HFFc6 (cell line): ENCODE measurements around the gene LRRD1. TPM values are rescaled to one million over a fixed set of nuclear protein-coding genes. Genes with fewer than 3 reads are reported as not detected.

ENCODE experiments used
- DNase-seq: peaks from one replicate; pipeline ENCODE4 v3.0.0-alpha.2; 2018
- H3K27ac Mint-ChIP-seq: 2 replicates; pipeline ENCODE4 v1.8.0; 2020; ENCODE audit warnings: mild to moderate bottlenecking, mixed read lengths
- H3K27me3 Mint-ChIP-seq: 2 replicates; pipeline ENCODE4 v1.8.0; 2021; ENCODE audit warnings: mild to moderate bottlenecking, moderate library complexity, mixed read lengths; ENCODE audit not compliant: insufficient read depth
- H3K36me3 Mint-ChIP-seq: 2 replicates; pipeline ENCODE4 v1.8.0; 2021; ENCODE audit warnings: low read depth, mixed read lengths
- H3K4me1 Mint-ChIP-seq: 2 replicates; pipeline ENCODE4 v1.8.0; 2020; ENCODE audit warnings: low read depth, mixed read lengths
- H3K4me3 Mint-ChIP-seq: 2 replicates; pipeline ENCODE4 v1.8.0; 2020; ENCODE audit warnings: mild to moderate bottlenecking, moderate library complexity, mixed read lengths
- H3K9me3 Mint-ChIP-seq: 2 replicates; pipeline ENCODE4 v1.8.0; 2020; ENCODE audit warnings: mild to moderate bottlenecking, mixed read lengths
- total RNA-seq, 6 experiments: library from RNA; stranded (reverse); fragmentation: NEBNext Ultra II Directional; extraction: Animal tissue kit (Norgen Biotek cat#: 25700); gene quantifications; 2 replicates in 1 of 6; 3 replicates in 5 of 6; pipeline ENCODE4 v1.2.3, GENCODE V29; 2021
- TF ChIP-seq, protein P1 (sequence below): fragments of 200-600 bp; sonication (generic); IDR thresholded peaks from 2 replicates; pipeline ENCODE4 v1.5.0; 2021; ENCODE audit warnings: antibody characterized with exemption, mild to moderate bottlenecking

Gene LRRD1
- total RNA-seq, 6 experiments from 2014 or later, result not detected

DNA sequence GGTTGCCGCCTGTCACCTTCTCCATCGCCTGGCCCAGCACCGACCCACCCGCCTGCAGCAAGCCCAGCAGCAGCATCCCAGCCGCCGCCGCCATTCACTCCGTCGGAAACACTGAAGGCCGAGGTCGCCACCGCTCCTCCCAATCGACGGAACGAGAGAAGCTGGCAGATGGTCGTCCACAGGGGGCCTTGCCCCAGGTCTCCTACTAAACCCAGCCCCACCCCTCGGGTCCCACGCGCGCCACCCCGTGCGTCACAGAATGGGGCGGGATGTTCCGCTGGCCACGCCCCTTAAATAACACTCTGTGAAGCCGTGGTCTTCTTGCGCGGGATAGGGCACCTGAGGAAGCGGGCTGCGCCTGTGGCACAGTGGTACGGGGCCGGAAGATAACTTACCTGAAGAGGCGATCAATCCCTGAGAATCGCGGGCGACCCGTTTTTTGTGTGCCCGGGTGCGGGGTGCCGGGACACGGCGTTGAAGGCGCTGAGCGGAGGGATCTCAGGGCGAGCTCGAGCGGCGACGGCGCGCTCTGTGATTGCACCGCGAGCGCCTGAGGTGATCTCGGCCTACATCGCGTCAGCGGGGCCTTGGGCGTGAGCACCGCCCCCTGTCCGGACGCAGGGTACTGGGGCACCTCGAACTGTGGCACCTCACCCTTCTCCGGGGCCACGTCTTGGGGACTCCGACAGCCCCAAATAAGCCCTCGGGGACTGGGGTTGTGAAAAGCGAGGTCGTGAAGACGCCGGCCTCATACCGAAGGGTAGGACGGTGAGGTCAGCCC is 44.5 kb downstream of the LRRD1 start, which contains the start of gene CYP51A1:
Gene CYP51A1 (minus strand): TSS at position 207 of the 781 bp plus-strand sequence. CDS start 113 bp downstream, at position 94.
- TF ChIP-seq, protein P1, sequence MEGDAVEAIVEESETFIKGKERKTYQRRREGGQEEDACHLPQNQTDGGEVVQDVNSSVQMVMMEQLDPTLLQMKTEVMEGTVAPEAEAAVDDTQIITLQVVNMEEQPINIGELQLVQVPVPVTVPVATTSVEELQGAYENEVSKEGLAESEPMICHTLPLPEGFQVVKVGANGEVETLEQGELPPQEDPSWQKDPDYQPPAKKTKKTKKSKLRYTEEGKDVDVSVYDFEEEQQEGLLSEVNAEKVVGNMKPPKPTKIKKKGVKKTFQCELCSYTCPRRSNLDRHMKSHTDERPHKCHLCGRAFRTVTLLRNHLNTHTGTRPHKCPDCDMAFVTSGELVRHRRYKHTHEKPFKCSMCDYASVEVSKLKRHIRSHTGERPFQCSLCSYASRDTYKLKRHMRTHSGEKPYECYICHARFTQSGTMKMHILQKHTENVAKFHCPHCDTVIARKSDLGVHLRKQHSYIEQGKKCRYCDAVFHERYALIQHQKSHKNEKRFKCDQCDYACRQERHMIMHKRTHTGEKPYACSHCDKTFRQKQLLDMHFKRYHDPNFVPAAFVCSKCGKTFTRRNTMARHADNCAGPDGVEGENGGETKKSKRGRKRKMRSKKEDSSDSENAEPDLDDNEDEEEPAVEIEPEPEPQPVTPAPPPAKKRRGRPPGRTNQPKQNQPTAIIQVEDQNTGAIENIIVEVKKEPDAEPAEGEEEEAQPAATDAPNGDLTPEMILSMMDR, result peak; percentile 32; the same call in 1 of the 2 replicates
- peak; percentile 79 for DNase-seq
- Mint-ChIP-seq H3K4me3 (peak within 1 kb of the TSS; percentile 100), H3K4me1 (peaks cover 45% of the 10 kb centered on the region), H3K36me3 (peaks cover 8% of the 10 kb centered on the region), H3K9me3 (no peaks in the 10 kb centered on the region), H3K27me3 (peaks cover 1% of the 10 kb centered on the region), H3K27ac (peak within 1 kb of the TSS; percentile 100)

DNA sequence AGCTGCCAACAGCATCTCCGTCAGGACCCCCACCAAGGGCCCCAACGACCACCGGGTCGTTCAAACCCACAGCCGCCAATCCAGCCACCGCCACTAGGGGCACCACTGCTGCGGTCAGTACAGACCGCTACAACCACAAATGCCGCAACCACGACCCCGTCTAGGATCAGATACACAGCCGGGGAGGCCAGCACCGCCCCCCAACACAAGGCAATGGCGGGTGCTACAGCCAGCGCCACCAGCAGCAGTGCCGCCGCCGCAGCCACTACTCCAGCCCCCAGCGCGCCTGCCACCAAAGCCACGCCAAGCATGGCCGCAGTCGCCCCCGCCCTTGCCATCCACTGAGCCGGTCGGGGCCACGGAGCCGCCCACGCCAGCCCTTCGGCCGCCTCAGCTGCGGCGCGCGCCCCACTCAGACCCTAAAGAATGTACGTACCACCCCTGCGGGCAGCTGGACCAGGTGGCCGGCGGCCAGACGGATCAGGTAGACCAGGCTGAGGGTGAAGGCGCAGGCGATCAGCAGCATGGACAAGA is 45.1 kb downstream of the LRRD1 start:
- peak; percentile 39 for DNase-seq
- Mint-ChIP-seq H3K4me3 (peak overlapping the region; percentile 100), H3K27ac (peak overlapping the region; percentile 100), H3K36me3 (peaks cover 8% of the 10 kb centered on the region), H3K9me3 (no peaks in the 10 kb centered on the region), H3K4me1 (peaks cover 45% of the 10 kb centered on the region), H3K27me3 (peaks cover under 1% of the 10 kb centered on the region)
- TF ChIP-seq, protein P1, result peak; percentile 91

DNA sequence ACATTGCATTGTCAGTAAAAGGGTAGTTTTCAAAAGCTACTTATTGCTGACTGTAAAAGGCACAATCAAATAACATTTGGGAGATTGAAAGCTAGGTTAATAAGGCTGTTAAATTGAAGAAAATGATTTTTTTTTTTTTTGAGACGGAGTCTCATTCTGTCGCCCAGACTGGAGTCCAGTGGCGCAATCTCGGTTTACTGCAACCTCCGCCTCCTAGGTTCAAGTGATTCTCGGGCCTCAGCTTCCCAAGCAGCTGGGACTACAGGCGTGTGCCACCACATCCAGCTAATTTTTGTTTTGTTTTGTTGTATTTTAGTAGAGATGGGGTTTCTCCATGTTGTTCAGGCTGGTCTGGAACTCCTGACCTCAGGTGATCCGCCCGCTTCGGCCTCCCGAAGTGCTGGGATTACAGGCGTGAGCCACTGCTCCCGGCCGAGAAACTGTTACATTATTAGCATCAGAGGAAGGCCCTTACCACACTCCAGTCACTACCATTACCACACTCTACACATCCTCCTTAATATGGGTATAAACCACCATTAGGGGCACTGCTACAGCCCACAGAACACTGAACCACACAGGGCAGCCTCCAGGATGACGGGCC is 45.7 kb downstream of the LRRD1 start:
- peak overlapping the region; percentile 100 for H3K27ac Mint-ChIP-seq
- TF ChIP-seq, protein P1, result no peak
- DNase-seq, result no peak
- H3K27me3 Mint-ChIP-seq, result no peaks in the 10 kb centered on the region; the same call in 1 of the 2 replicates
- H3K36me3 Mint-ChIP-seq, result peaks cover 9% of the 10 kb centered on the region
- H3K4me1 Mint-ChIP-seq, result peaks cover 45% of the 10 kb centered on the region
- peak overlapping the region; percentile 100 for H3K4me3 Mint-ChIP-seq
- no peaks in the 10 kb centered on the region for H3K9me3 Mint-ChIP-seq

DNA sequence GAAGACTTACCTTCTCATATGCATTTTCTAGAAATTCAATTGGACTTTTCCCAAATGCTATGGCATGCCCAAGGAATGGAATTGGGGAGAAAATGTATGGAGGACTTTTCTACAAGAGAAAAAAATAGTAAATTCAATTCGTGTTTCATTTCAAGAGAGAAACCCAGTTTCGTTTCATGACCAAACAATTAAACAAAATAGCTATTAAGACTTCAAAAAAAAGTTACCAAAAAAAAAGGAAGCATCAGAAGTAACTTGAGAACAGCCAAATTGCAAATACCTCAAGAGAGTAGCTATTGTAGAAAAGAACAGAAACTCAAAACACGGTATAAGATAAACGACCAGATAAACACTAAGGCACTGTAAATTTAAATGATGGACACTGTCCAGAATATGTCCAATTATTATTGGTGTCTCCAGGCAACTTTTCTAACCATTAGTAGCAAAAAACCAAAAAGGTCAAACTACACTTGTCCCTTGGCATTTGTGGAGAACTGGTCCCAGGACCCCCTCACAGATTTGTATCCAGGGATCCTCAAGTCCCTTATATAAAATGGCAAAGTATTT is 47.1 kb downstream of the LRRD1 start:
- Mint-ChIP-seq H3K4me3 (peak overlapping the region; percentile 62; the same call in 1 of the 2 replicates), H3K27ac (no peak overlapping the region), H3K4me1 (peaks cover 45% of the 10 kb centered on the region), H3K27me3 (no peaks in the 10 kb centered on the region; the same call in 1 of the 2 replicates), H3K36me3 (peaks cover 11% of the 10 kb centered on the region), H3K9me3 (no peaks in the 10 kb centered on the region)
- TF ChIP-seq, protein P1, result no peak
- no peak for DNase-seq

DNA sequence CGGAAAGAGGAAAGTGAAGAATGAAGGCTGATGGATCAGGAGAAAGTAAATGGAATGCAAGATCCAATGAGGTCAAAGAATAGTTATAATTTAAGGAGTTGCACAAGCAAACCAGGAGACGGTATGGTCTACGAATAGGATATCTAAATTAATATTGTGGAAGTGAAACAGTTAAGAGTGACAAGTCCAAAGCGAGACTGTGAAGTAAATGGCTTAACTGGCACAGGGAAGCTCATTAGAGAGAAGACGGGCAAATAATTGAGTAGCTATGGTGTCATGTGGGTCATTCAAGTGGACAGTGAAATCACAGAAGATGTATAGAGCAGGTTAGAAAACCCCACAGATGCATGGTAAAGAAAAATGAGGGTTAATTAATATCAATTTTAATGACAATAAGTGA is 47.8 kb downstream of the LRRD1 start:
- TF ChIP-seq, protein P1, result no peak
- Mint-ChIP-seq H3K4me3 (no peak overlapping the region), H3K4me1 (peaks cover 44% of the 10 kb centered on the region), H3K9me3 (no peaks in the 10 kb centered on the region), H3K36me3 (peaks cover 11% of the 10 kb centered on the region), H3K27ac (no peak overlapping the region), H3K27me3 (no peaks in the 10 kb centered on the region; the same call in 1 of the 2 replicates)
- DNase-seq, result no peak
